ENCODE results near the gene HSD17B11. TPM values are rescaled to one million over a fixed set of nuclear protein-coding genes. Genes with fewer than 3 reads are reported as not detected.
"Not testable (repeated sequence)": the region's sequence is repeated elsewhere in the genome, so short reads cannot be mapped to it uniquely, and the experiment has no call there.

The HSD17B11 gene
- total RNA-seq, 1 experiment from 2014 or later = 14.0 TPM

GRCh38 chr4:87403732-87404131 is 12.7 kb upstream of the HSD17B11 start:
- peaks cover 11% of the 10 kb centered on the region for H3K36me3 Mint-ChIP-seq
- POLR2A ChIA-PET; H3K27me3 Mint-ChIP-seq (ENCODE audit: low read depth); CTCF ChIA-PET; H3K27ac Mint-ChIP-seq; H3K4me3 Mint-ChIP-seq; DNase-seq (ENCODE audit: low spot score); ATAC-seq: not testable (repeated sequence)
- peaks cover 18% of the 10 kb centered on the region for H3K9me3 Mint-ChIP-seq
- peaks cover 19% of the 10 kb centered on the region for H3K4me1 Mint-ChIP-seq

GRCh38 chr4:87399954-87400353 is 9.0 kb upstream of the HSD17B11 start:
- Mint-ChIP-seq H3K9me3 (peaks cover 18% of the 10 kb centered on the region), H3K4me1 (no peaks in the 10 kb centered on the region), H3K27ac (no peak overlapping the region), H3K27me3 (ENCODE audit: low read depth) (no peaks in the 10 kb centered on the region), H3K4me3 (no peak overlapping the region), H3K36me3 (peaks cover 11% of the 10 kb centered on the region)
- POLR2A ChIA-PET = no interaction called here
- CTCF ChIA-PET = interaction anchor here (0.9 kb wide), 1 partner anchor 9 kb away, joined by 4 read pairs; the partner anchor contains the start of gene HSD17B11
- TF ChIP-seq EMX1 (CRISPR knock-in tag; IDR thresholded peaks at IDR 0.05) = no peak
- no peak for TF ChIP-seq SP1 (CRISPR knock-in tag; conservative IDR thresholded peaks at IDR 0.05)
- no peak for TF ChIP-seq ZNF396 (CRISPR knock-in tag; IDR thresholded peaks at IDR 0.05; ENCODE audit: borderline replicate concordance)
- TF ChIP-seq JAZF1 (CRISPR knock-in tag; IDR thresholded peaks at IDR 0.05) = no peak
- TF ChIP-seq ZNF423 (CRISPR knock-in tag; IDR thresholded peaks at IDR 0.05) = no peak
- no peak for TF ChIP-seq PREB (CRISPR knock-in tag; IDR thresholded peaks at IDR 0.05; ENCODE audit: borderline replicate concordance)
- no peak for TF ChIP-seq MYBL2 (CRISPR knock-in tag; IDR thresholded peaks at IDR 0.05)
- TF ChIP-seq TEAD1 (CRISPR knock-in tag; IDR thresholded peaks at IDR 0.05) = no peak
- TF ChIP-seq KAT7 (CRISPR knock-in tag; IDR thresholded peaks at IDR 0.05; ENCODE audit: borderline replicate concordance) = no peak
- TF ChIP-seq ATF3 (CRISPR knock-in tag; conservative IDR thresholded peaks at IDR 0.05) = no peak
- no peak for TF ChIP-seq ZMAT4 (CRISPR knock-in tag; IDR thresholded peaks at IDR 0.05)
- no peak for TF ChIP-seq NR1H2 (CRISPR knock-in tag; IDR thresholded peaks at IDR 0.05)
- TF ChIP-seq FOXP1 (CRISPR knock-in tag; IDR thresholded peaks at IDR 0.05; ENCODE audit: borderline replicate concordance) = no peak
- TF ChIP-seq ZNF138 (CRISPR knock-in tag; conservative IDR thresholded peaks at IDR 0.05) = no peak
- TF ChIP-seq ATF1 (CRISPR knock-in tag; IDR thresholded peaks at IDR 0.05) = no peak
- no peak for TF ChIP-seq ZSCAN18 (CRISPR knock-in tag; IDR thresholded peaks at IDR 0.05)
- TF ChIP-seq E2F1 (CRISPR knock-in tag; IDR thresholded peaks at IDR 0.05) = no peak
- no peak for TF ChIP-seq FOXP4 (CRISPR knock-in tag; IDR thresholded peaks at IDR 0.05)
- no peak for ATAC-seq
- no peak for DNase-seq (ENCODE audit: low spot score)
